ENCODE data around the gene SSBP3.

SSBP3 gene

DNA sequence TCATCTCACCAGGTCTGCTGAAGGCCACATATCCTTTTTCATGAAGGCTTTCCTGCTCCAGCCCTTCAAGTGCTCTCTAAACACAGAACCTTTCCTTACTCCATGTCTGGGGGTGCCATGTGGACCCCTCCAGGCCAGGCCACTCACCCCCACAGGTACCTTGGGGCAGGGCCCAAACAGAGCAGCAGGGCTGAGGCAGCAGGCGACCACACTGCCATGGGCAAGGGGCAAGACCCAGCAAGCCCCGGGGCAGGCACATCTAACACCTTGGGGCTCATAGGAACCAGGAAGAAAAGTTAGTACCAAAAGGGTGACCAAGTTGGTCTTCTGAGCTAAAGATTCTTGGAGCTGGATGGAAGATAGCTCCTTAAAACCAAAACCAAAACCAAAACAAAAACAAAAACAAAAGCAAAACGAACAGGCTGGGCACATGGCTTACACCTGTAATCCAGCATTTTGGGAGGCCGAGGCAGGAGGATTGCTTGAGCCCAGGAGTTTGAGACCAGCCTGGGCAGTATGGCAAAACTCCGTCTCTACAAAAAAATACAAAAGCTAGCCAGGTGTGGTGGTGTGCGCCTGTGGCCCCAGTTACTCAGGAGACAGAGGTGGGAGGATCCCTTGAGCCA, 142.5 kb downstream of the SSBP3 start:
- DNase-seq, result no peak

DNA sequence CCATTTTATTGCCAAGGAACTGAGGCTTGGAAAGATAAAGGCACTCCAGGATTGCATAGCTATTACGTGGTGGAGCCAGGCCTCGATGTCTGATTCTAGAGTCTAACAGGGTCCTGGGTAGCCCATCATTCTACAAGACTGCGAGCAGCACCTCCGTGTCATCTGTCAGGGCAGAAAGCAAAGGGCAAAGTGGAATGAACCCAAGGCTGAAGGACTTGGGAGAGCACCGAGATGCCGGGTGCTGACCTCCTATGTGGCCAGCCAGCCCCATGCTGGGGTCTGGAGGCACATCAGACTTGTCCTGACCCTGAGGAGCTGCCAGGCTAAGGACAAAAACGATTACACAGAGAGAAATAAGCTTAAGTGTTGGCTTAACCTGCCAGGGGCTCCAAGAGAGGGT, 143.9 kb downstream of the SSBP3 start:
- no peak for DNase-seq

DNA sequence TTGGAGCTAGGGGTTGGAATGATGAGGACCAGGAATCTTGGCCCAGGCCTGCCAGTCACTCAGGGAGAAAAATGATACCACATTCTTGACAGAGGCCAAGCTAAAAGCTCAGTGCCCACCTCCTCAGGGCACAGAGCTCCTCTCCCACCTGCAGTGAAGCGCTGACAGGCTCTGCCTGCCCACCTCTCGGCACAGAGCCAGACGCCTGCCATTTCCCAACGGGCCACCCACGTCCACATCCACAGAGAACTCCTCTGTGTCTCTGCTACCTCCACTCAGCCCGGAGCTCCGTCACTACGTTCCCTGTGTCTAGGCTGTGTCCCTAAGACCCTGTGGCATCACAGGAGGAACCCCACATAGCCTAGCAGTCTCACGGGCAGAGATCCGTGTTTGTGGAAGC, 145.4 kb downstream of the SSBP3 start:
- DNase-seq, result no peak

DNA sequence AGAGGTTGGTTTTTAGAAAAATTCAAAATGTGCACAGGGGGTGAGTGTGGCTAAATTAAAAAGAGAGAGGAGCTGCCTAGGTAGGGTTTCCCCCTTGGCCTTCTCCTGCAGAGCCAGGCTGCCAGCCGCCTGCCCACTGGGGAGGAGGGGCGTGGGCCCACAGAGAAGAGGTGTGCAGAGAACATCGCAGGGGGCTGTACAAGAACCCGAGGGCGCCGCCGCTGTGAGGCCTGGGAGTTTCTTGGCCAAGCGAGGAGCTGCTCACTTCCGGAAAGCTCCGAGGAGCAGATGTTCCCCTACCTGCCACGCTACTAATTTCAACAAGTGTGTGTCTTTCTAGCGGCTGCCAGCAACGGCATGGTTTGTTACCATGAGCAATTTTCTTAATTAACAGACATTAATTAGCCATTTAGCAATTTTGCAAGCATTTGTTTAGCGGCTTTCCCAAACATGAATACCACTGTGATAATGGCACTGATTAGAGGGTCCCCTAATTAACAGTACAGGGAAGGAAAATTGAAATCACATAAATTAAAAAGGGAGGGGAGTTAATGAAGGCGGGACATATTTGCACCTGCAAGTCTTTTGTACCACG, 146.6 kb downstream of the SSBP3 start:
- DNase-seq, result no peak

DNA sequence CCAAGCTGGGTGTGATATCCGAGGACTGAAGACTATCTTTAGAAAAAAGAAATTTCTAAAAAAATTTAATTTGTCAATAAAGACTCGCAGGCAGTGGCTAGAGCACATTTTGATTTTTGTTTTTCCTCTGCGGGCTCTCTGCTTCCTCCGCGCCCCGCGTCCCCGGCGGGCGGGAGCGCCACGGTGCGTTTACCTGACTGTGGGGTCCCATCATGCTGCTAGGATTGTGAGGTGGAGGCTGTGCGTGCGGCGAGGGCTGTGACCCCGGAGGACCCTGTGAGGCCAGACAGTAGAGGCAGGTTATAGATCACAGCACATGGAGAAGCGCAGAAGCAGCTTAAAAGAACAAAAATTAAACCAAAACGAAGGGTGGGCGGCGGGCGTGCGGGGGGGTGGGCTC, 148.3 kb downstream of the SSBP3 start:
- no peak for DNase-seq

DNA sequence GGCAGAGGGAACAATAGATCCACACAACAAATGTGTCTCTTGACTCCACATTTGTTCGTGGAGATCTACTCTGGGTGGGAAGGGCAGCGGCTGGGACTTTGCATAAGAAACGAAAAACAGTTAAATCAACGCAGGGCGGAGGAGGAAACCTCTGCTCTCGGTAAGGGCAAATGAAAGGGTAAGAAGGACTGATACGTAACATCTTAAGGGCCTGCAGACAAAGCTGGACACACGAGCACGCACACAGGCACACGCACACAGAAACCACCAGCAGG, 148.9 kb downstream of the SSBP3 start:
- DNase-seq, result no peak

DNA sequence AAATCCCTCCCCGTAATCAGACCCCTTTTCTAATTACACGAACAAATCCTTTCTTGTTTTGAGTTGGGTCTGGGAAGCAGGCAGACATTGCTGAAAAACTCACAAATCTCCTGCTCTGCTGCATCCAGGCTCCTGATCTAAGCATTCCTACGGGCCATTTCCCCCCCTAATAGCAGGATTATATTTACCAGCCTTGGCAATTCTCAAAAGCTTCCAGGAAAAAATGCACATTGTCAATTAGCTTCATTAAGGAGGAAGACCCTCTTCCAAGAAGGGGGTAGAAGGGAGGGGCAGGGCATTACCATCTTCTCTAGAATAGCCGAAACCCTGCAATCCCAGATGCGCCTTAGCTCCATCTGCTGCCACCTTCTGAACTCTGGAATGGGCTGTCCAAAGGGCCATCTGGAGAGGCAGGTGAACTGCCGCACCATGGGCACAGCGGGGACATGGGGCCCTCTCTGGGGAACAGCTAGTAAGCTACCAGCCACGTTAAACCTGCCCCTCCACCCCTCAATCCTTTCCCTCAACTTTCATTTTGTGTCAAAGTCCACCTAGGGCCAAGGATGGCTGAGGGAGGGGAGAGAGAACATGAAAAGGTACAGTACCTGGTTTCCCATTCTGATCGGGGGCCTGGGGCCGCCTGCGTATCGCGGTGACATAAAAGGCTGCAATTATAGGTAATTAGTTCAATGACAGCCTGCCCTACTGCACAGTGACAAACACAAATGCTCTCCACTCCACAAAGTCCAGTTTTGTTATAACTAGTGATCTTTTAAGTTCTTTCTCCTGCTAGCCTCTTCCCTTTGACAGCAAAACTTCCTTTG, 149.5 kb downstream of the SSBP3 start:
- no peak for DNase-seq

DNA sequence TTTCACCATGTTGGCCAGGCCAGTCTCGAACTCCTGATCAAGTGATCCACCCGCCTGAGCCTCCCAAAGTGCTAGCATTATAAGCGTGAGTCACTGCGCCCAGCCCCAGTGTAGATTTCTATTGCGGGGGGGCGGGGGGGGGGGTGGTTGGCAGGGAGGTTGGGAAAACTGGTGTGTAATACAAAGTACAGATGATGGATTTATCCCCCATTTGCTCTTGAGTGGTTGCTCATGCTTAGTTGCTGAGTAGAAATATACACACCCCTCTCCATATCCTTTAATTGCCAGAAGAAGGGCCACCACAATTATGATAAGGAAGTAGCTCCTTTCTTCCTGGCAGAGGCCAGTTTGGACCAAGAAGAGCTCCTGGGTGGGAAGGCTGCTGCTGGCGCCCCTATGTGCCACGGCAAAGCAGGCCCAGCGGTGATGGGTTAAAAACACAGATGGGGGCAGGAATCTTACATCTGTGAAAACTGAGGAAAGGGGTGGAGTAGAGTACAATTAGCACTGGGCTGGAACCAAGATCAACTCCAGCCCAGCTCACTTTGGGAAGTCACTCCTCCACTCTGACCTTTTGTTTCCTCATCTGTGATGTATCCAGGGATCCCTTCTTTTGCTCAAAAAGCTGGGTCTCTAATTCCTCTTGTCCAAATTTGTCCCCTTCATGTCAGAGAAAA, 151.0 kb downstream of the SSBP3 start:
- no peak for DNase-seq

DNA sequence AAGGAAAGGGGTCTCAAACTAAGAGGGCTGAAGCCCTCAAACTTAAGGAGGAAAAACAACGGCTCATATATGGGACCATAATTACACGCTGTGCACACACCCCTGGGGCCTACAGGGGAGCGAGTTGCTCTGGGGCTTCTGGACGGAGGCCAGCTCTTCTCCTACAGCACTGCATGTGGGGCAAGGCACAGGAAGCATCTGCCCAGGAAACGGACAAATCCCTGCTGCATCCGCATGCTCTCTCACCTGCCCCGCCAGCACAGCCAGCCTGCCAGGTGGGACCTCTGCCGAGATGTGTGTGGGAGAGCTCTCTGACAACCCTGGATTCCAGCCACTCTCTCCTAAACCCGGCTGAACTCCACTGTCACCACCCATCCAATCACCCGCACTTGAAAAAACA, 152.1 kb downstream of the SSBP3 start:
- no peak for DNase-seq

DNA sequence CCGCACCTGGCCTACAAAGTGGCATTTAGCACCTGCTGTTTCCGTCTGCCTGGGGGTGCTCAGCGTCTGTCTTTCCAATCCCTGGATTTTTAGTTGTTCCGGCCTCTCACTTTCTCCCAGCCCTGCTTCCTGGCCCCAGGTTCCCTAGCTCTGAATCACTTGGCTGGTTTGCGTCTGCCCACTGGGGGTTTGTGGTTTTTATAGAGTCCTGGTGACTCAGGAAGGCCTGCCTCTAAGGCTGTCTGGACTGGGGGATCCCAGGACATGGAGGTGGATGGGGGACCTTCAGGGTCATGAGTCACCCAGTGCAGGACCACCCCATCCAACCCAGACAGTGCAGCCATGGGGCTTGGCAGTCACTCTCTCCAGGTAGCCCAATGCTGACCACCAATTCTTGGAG, 152.7 kb downstream of the SSBP3 start:
- DNase-seq, result no peak

DNA sequence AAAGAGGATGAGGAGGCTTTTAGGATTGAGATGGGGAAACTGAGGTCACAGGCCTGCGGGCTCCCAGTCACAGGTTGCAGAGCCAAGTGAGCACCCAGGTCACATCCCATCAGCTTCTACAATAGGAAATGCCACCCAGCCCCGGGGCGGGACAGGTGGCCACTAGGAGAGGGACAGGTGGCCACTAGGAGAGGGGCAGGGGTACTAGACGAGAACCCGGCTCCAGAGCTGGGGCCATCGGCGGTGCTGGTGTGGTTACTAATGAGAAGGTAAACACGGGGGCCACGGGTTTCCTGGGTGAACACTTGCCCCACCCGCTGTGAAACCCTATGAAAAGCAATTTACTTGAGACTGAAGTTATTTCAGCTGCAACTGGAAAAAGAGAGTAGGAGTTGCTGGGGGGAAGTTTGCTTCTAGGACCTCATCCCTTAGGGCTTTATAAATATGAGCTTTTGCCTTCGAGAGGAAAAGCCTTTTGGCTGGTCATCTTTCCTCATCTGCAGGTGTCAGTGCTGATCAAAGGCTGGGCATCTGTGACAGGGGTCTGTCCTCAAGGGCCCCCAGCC, 153.7 kb downstream of the SSBP3 start:
- DNase-seq, result no peak

DNA sequence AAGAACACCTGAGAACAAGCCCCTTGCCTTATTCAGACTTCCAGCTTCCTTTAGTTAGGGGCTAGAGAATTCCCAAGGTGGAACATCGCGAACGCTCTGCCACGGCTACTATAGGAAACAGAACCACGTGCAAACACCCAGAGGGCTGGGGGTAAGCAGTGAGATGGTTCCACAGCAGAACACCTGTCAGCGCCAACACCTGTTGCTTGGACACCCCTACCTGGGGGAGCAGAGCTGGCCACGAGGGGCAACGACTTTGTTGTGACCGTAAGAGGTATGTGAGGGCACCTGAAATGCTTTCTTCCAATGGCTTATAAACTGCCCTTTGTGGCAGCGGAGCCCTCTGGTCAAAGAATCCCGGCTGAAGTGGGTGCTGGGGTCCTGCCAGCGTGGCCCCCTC, 155.5 kb downstream of the SSBP3 start:
- DNase-seq, result no peak

DNA sequence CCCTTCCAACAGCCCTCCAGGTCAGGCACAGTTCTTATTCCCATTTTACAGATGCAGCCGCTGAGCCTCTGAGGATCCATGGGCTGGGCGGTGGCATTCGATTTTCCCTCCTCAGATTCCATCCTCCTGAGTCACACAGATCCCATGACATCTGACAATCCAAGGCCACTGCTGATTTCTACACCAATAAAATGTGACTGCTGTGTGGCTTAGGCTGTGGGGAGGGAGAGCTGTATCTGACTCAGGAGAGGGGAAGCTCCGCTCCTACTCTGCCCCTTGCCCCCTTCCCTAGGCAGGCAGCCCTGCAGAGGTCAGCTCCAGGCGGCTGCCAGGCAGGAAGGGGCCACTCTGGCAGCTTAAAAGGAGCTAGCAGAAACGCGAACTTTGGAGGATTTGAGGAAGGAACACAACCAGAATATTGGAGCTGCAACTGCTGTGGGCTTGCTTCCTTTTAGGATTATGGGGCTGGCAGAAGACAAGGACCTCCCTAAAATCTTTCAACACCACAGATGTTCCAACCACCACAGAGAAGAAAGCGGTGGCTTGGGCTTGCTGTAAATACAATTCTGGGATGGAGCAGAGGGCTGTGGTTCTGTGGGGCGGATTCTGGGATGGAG, 156.3 kb downstream of the SSBP3 start:
- DNase-seq, result no peak

DNA sequence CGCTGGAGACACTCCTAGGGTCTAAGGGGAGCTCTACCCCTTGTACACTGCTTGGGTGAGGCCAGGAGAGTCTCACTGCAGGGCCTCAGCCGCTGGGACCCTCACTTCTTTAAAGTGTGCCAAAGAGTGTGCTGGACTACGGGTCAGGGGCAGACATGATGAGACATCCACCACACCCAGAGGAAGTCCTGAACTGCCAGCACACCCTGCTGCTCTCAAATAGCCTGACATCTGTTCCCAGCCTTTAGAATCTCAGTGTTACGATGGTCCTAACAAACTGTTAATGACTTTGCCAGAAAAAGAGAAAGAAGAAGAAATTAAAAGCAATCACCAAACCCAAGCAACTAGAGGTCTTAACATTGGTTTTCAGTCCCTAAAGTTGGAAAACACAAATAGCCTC, 157.2 kb downstream of the SSBP3 start:
- no peak for DNase-seq

DNA sequence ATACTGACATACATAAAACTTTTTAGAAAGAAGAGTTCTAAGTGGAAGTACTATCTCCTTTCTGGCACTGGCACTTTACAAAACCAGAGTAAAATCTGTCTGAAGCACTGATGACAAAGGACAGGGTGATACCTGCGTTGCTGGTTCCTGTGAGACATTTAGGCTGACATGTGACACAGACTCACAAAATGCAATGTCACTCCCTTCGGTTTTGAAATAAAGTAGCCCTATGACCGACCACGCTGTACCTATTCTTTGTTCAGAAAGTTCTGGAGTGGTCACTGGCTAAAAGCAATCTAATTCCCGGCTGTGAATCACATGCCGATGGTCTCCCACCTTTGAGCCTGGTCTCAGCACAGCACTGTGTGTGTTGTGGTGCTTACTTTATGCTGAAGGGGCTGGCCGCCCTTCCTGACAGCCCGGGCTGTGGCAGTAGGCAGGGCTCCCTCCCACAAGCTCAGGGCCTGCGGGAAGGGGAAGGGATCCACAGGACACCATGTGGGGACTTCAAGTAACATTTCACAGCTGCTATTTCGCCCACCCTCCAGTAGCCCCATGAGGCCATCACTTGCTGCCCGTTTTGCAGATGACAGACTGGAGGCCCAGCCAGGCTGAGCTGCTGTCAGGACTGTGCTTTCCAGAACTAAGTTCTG, 158.2 kb downstream of the SSBP3 start:
- no peak for DNase-seq

DNA sequence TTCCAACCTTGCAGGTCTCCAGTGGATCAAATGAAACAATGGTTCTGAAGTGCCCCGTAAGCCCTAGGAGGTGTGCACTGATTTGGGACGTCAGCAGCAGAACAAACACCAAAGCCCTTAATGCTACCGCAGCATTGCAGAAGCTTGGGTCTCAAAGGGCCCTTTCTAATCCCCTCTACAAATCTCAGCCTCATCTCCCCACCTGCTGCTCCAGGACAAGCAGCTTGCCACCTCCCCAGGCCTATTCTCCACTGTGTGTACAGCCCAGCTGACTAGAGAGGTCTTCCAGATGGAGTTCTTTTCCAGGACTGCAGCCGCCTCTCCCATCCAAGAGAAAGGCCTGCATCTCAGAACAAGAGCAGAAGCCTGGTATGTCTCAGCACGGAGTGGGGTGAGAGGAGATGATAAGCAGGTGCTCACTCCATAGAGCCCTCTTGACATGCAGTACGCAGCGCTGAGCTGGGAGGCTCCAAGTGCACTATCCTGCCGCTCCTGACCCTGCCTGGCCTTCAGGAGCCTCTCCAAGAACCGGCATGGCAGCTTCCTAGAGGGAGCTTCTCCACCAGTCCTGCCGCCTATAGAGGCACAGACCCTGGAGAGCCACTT, 160.0 kb downstream of the SSBP3 start:
- no peak for DNase-seq

DNA sequence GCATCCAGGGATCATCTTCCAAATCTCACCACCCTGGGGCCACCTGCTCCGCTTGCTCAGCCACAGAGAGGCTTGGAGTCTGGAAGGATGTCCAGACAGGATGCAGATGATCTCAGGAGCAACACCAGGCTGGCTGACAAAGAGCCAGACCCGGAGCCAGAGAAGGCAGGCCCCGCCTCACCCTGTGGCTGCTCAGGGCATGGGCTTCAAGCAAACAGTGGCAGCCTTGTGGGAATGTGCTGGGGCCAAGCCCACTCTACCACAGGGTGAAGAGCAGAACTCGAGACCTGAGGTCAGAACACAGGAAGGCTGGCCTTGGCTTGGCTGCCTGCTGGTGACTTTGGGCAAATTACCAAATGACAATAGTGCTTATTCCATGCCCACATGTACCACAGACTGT, 160.7 kb downstream of the SSBP3 start:
- peak; percentile 44 for DNase-seq

DNA sequence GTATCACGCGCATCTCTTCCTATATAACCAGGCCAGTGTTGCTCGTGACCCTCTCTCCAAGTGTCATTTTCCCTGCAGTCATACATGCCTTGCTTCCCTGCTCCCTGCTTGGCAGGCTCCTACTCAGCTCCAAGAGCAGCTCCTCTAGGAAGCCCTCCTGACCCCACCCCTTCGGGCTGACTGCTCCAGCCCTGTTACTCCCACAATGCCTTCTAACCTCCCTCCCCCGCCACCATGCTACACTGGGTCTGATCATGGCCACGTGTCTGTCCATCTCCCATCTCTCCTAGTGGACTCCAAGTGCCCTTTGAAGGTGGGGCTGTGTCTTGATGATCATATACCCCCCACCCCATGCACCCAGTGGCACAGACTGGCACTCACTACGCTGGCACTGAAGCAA, 161.5 kb downstream of the SSBP3 start:
- DNase-seq, result no peak

DNA sequence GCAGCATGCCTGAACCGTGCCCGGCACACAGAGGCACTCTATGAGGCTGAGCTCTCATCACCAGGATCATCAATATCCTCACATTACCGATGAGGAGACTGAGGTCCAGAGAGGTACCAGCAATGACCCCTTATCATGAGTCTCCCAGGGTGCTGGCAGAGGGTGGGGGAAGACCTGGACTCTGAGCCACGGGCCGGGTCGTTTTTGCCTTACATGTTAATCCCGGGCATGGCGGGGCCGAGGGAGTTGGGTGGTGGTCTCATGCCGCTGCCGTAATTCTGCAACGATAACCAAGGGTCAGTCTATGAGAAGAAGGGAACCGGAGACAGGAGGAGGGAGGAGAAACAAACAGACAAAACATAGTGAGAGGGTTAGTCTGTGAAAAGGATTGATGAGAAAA, 163.2 kb downstream of the SSBP3 start:
- no peak for DNase-seq

DNA sequence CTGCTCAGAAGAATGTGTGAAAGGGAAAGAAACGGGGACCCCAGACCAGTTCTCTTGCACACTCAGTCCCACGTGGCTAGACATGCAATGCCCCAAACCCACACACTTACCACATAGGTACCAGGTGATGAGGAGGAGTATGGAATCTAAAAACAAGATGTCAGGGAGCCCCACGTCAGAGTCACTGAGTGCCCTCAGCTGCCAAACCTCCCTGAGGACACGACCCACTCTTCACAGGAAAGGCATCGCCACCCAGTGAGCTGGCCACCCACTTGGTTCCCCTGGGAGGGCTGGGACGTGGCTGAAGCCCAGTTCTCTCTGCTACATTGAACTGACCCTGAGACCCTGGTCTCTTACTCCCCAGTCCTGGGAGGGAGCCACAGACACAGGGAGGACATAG, 164.8 kb downstream of the SSBP3 start:
- DNase-seq, result no peak

DNA sequence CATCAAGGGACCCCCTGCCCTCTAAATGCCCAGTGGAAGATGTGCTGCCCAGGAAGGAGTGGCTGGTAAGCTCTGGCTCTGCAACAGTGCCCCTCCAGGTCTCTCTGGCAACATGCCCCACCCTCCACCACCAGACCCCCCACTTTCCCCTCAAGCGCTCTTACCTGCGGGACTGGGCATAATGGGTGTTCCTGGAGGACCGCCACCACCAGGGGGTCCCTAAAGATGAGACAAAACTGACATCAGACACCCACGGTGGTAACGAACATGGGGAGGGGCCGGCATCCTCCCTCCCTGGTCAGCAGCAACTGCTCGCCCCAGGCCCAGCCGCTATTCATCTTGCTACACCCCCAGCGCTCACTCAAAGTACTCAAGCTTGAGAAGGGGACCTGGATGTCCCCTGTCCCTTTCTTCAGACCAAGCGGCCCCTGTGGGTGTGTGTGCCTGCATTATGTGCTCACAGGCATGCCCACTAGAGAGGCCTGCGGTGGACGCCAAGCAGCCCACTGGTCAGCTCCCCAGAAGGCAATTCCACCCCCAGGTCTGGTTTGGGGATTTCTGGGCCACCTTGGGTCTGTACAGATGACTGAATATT, 165.4 kb downstream of the SSBP3 start:
- no peak for DNase-seq

DNA sequence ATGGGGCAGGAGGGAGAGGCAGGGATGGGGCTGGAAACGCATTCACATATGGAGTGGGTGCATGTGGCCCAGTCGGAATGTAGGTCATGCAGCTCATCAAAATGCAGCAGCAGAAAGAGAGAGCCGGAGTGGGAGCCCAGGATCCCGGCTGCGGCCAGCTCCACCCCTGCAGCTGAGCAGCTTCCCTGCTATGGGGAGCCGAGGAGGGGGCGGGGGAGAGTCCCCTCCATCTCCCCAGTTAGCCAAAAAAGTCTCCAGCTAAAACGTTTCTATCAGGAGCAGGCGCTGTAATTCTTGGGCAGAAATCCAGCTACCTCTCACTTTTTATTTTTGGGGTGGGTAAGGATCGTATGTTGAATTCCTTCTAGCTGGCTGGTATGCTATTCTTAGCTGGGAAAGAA, 166.6 kb downstream of the SSBP3 start:
- no peak for DNase-seq
